NT2/D1 (cell line): ENCODE data around the gene NBPF1.
"Not testable (repeated sequence)": the region's sequence is repeated elsewhere in the genome, so short reads cannot be mapped to it uniquely, and the experiment has no call there.

Experiments used
- DNase-seq: peaks from one replicate; pipeline ENCODE4 v3.0.0-alpha.2; 2011; ENCODE audit warnings: low read depth, low spot score
- H3K27me3 ChIP-seq: 2 replicates; pipeline ENCODE4 v1.6.0; 2011; ENCODE audit warnings: mild to moderate bottlenecking; ENCODE audit not compliant: insufficient read length, insufficient read depth
- H3K36me3 ChIP-seq: 2 replicates; pipeline ENCODE4 v1.6.1; 2011; ENCODE audit warnings: mild to moderate bottlenecking, low read length, mixed read lengths; ENCODE audit not compliant: insufficient read depth, insufficient read length
- H3K4me1 ChIP-seq: 2 replicates; pipeline ENCODE4 v1.5.1; 2011; ENCODE audit not compliant: insufficient read depth, insufficient read length
- H3K4me3 ChIP-seq: 2 replicates; pipeline ENCODE4 v1.5.1; 2011; ENCODE audit warnings: low read depth; ENCODE audit not compliant: insufficient read length
- H3K9ac ChIP-seq: 2 replicates; pipeline ENCODE4 v1.6.0; 2011; ENCODE audit warnings: low read depth; ENCODE audit not compliant: insufficient read length
- H3K9me3 ChIP-seq: 2 replicates; pipeline ENCODE4 v1.5.1; 2011; ENCODE audit warnings: mild to moderate bottlenecking, low read length; ENCODE audit not compliant: insufficient read depth

The NBPF1 gene

DNA sequence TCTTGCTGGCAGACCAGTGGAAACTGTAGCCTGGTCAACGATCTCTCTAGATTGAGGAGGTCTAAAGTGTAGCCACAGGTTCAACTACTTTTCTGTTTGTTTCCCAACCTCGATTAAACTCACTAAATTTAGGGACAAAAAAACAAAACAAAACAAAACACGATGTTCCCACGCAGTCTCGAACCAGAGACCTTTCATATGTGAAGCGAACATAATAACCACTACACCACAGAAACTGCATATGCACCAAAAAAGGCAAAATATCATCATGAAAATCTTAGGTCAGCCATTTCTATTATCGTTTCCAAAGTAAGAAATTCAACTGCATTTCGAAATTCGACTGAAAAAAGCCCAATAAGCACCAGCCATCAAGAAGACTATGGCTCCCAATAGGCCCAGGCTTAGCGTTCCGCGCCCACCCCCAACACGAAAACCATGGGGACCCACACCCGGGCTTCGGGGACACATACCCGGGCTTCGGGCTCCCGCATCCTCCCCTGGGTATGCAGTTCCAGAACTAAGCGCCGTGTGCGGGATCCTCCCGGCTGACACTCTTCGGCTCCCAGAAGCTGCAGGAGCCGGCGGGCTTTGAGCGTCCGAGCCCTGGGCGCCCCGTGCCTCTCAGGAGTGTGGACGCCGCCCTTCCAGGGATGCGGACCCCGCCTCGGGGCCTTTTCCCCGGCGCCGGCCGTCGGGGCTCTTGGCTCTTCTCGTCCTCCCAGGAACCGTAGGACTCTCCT, 65.7 kb downstream of the NBPF1 start:
- not testable (repeated sequence) for H3K4me3 ChIP-seq, H3K9ac ChIP-seq, H3K4me1 ChIP-seq

DNA sequence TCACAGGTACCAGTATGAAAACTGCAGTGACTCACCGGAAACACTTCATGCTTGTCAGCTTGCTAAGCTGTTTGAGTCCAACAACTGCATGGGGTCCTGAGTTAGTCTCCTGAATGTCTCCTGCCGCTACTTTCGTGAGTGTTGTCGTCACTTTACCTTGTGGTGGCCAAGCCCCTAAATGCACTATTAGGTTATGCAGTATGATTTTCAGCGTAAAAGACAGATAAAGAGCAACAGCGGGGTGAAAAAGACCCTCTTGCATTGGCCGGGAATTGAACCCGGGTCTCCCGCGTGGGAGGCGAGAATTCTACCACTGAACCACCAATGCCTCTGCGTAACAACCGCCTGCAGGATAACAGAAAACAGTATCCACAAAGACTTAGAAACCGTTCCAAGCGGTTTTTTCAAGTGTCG, 67.7 kb downstream of the NBPF1 start:
- H3K9ac ChIP-seq, H3K9me3 ChIP-seq, H3K4me1 ChIP-seq, H3K4me3 ChIP-seq, H3K27me3 ChIP-seq, H3K36me3 ChIP-seq: not testable (repeated sequence)
- peak; percentile 11 for DNase-seq

More for the DNA sequence above, 65.7 kb downstream of the NBPF1 start:
- H3K36me3 ChIP-seq, H3K27me3 ChIP-seq, H3K9me3 ChIP-seq, DNase-seq: not testable (repeated sequence)

DNA sequence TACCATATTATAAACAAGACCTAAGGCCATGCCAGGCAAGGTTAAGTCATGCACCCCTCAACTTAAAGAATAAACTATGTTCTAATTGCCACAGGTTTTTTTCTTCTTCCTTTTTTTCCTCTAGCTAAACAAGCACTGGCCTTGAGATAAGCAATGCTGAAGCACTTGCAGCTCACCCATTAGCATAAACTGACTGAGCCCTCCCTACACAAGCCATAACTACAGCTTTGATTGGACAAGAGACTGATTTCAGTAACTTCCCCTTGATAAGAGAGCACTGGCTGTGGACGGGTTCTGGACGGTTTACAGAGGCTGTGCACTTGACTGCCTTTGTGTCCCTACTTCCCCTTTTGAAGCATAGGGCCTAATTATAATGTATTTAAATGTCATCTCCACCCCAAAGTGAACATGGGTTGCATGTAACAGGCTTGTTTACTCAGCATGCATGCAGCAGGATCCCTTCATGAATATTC, 72.9 kb downstream of the NBPF1 start:
- not testable (repeated sequence) for H3K27me3 ChIP-seq, H3K9me3 ChIP-seq, H3K36me3 ChIP-seq, DNase-seq, H3K9ac ChIP-seq, H3K4me3 ChIP-seq, H3K4me1 ChIP-seq

DNA sequence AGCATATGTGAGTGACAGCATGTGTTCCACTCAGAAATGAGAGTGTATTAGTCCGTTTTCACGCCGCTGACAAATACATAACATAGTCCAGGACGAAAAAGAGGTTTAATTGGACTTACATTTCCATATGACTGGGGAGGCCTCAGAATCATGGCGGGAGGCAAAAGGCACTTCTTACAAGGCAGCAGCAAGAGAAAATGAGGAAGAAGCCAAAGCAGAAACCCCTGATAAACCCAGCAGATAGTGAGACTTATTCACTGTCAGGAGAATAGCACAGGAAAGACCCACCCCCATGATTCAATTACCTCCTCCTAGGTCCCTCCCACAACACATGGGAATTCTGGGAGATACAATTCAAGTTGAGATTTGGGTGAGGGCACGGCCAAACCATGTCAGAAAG, 75.8 kb downstream of the NBPF1 start:
- H3K4me1 ChIP-seq, DNase-seq, H3K4me3 ChIP-seq, H3K36me3 ChIP-seq, H3K27me3 ChIP-seq, H3K9me3 ChIP-seq, H3K9ac ChIP-seq: not testable (repeated sequence)

DNA sequence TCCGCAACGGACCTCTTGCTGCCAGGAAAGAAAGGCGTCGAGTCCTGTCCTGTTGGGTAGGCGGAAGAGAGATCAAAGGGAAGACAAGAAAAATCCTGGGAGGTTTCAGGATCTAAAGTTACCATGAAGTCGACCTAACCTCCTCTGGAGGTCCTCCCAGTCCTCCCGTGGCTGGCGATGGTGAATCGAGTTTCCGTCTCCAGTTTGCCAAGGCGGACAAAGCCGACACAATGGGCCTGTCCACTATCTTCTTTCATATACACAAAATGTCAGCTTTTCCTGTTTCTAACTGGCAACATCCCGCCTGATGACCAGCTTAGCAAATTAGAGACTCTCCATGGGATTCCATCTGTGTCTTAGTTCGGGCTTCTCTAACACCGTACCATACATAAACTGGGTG, 76.6 kb downstream of the NBPF1 start:
- H3K4me3 ChIP-seq, H3K36me3 ChIP-seq, H3K9me3 ChIP-seq, H3K27me3 ChIP-seq, H3K9ac ChIP-seq, DNase-seq, H3K4me1 ChIP-seq: not testable (repeated sequence)

DNA sequence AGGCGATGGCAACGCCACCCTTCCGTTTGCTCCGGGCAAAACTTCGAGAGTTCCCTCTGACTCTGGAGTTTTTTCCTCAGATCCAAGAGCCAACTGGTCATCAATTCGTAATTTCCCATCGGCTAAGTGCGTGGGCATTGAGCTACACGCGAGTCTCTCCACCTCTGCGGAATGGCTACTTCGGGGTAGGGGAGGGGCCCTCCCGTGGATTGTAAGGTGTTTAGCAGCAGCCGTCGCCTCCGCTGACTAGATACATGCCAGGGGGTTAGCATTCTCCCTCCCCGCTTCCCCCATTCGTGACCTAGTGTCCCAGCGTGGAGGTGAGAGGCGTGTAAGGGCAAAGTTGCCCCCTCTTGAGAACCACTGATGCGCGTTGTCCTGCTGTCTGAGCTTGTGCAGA, 77.5 kb downstream of the NBPF1 start:
- H3K9ac ChIP-seq, H3K4me3 ChIP-seq, H3K9me3 ChIP-seq, H3K4me1 ChIP-seq, DNase-seq, H3K36me3 ChIP-seq, H3K27me3 ChIP-seq: not testable (repeated sequence)

DNA sequence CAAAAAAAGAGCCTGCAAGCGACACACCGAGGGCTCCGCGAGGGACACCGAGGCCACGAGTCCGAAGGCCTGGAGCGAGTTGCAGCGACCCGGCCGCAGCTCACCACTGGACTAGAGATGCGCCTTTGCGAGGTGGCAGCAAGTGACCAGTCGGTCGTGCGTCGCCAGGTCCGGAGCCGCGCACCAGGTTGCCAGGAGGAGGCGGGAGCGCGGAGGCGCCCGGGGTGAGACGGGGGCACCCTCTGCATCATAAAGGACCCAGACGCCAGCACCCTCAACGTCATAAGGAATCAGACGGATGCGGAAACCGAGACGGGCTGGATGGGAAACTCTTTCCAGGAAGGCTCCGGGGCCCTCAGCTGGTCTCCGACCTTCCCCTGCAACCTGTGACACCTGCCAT, 77.9 kb downstream of the NBPF1 start:
- H3K27me3 ChIP-seq, DNase-seq, H3K36me3 ChIP-seq, H3K4me1 ChIP-seq, H3K9me3 ChIP-seq: not testable (repeated sequence)
- H3K9ac ChIP-seq = peak overlapping the region; percentile 42
- peak overlapping the region; percentile 18 for H3K4me3 ChIP-seq

DNA sequence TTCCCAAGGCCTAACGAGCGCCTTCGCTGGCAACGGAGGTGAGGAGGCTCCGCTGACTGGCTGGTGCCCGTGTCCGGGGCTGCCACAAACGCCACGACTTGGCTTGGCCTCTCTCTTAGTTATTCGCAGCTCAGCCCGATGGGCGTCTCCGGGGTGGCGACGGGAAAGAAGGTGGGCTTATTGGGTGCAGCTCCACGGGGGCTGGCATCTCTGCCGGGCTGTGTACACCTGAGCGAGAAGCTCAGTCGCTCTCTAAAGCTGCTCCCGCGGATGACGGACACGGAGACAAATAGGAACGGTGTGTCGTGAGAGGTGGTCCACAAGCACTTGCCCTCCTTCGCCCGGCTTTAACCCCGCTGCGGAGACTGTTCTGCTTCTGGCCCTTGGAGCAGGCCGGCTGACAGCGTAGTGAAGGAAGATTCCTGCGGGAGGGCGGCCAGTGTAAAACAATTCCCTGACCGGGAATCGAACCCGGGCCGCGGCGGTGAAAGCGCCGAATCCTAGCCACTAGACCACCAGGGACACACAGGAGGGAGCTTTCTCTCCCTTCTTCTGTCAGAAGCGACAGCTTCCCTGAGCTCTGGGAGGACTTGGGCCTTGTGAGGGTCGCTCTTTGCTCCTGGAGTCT, 78.4 kb downstream of the NBPF1 start:
- H3K9ac ChIP-seq, H3K9me3 ChIP-seq, H3K4me1 ChIP-seq, H3K36me3 ChIP-seq, DNase-seq, H3K27me3 ChIP-seq: not testable (repeated sequence)
- peak overlapping the region; percentile 18 for H3K4me3 ChIP-seq

DNA sequence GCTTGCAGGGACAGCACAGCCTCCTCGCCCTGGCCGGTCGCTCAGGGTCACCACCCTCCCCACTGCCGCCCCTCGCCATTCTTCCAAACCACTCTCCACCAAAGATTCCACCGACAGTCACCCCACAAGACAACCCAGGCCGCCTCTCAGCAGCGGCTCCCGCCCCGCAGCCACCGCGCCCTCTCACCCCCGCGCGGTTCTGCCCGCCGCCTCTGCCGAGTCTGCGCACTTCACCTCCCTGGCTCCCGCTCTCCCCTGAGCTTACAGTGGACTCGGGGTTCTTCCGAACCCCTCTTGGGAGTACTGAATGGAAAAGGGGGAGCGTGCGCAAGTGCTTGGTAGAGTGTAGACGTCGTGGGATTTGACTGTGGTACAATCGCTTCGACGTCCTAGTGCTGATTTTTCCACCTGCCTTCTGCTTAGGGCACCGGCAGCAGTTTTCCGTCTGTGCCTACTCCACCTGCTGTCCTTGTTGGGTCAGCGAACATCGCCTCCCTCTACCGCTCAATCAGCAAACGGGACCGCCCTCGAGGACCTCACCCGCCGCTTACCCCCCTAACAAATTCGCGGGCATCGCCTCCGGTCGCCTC, 79.0 kb downstream of the NBPF1 start:
- not testable (repeated sequence) for H3K4me3 ChIP-seq

DNA sequence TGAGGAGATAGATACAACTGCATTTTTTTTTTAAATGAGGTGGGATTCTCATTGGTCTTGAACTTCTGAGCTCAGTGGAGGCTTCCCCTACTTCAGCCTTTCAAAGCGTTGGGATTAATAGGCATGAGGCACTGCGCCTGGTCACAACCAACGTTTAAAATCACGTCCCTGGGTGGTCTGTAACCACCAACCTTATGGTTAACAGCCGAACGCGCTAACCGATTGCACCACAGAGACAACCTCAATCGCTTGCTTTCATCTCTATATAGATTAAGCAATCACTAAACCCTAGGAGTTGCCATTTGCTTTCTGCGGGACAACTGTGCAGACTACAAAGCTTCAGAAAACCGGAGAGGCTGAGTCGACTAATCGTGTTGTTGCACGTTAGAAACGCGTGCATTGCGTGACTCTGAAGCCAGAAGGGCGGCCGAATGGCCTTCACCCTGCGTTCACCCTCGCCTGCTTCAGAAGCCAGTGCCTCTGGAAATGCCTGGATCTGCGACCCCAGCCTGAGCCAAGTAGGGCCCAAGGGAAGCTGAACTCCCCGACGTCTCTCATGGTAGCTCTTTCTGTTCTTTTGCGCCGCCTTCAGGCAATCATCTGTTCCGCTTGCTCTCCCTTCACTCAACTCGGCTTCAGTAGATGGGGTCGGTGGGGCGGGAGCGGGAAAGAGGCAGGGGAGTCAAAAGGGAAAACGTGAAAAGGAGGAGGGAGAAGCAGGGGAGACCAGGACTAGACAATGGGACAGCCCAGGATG, 81.0 kb downstream of the NBPF1 start:
- H3K4me1 ChIP-seq, H3K9me3 ChIP-seq, DNase-seq, H3K27me3 ChIP-seq, H3K36me3 ChIP-seq, H3K4me3 ChIP-seq, H3K9ac ChIP-seq: not testable (repeated sequence)

More for the DNA sequence above, 79.0 kb downstream of the NBPF1 start:
- not testable (repeated sequence) for H3K9me3 ChIP-seq, H3K36me3 ChIP-seq, H3K27me3 ChIP-seq, H3K4me1 ChIP-seq, DNase-seq, H3K9ac ChIP-seq

DNA sequence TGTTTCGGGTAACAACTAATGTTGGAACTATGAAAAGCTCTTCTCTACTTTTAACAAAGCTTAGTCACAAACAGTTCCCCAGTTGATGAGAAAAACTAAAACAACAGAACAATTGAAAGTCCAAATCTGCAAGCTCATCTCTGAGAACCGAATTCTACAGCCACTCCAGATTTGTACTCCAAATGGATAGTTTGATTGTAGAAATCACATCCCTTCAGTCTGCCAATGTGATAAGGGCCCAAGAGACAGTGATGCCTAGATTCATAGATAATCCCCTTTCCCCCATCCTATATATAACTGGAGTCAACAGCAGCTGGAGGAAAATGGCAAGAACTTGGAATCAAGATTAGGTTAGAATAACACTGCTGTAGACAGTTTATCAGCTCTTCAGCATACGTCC, 85.0 kb downstream of the NBPF1 start:
- not testable (repeated sequence) for H3K4me1 ChIP-seq, DNase-seq, H3K36me3 ChIP-seq, H3K9ac ChIP-seq, H3K9me3 ChIP-seq, H3K4me3 ChIP-seq, H3K27me3 ChIP-seq
